Mesenchymal stem cell (in vitro differentiated cells and primary cell): ENCODE results near the gene PRKACA.
"Not testable (repeated sequence)": the region's sequence is repeated elsewhere in the genome, so short reads cannot be mapped to it uniquely, and the experiment has no call there.

Experiments used
- DNase-seq: peaks from one replicate; pipeline ENCODE4 v3.0.0-alpha.2; 2013
- H2AFZ ChIP-seq: one replicate; pipeline ENCODE4 v1.6.1; 2013; ENCODE audit warnings: low read depth, mild to moderate bottlenecking, control low read depth, inconsistent platforms, low read length, moderate library complexity
- H2AK5ac ChIP-seq: 2 replicates; pipeline ENCODE4 v1.6.1; 2013; ENCODE audit warnings: low read length, moderate library complexity, mild to moderate bottlenecking, inconsistent platforms; ENCODE audit not compliant: severe bottlenecking
- H2BK120ac ChIP-seq: one replicate; pipeline ENCODE4 v1.6.1; 2013; ENCODE audit warnings: low read depth, mild to moderate bottlenecking, inconsistent platforms, low read length, moderate library complexity
- H2BK12ac ChIP-seq, 2 experiments: one replicate each; pipeline ENCODE4 v1.6.1; 2013; ENCODE audit warnings: inconsistent platforms in 2 of 2, low read length in 2 of 2, mild to moderate bottlenecking in 2 of 2, moderate library complexity in 2 of 2, control low read depth in 1 of 2
- H2BK15ac ChIP-seq: one replicate; pipeline ENCODE4 v1.6.1; 2013; ENCODE audit warnings: mild to moderate bottlenecking, low read depth, inconsistent platforms; ENCODE audit not compliant: poor library complexity, severe bottlenecking
- H2BK5ac ChIP-seq: 2 replicates; pipeline ENCODE4 v1.6.1; 2013; ENCODE audit warnings: low read depth, mild to moderate bottlenecking, low read length, control low read depth, inconsistent platforms; ENCODE audit not compliant: poor library complexity, severe bottlenecking
- H3K14ac ChIP-seq, 2 experiments: one replicate each; pipeline ENCODE4 v1.6.1; 2013; ENCODE audit warnings: inconsistent platforms in 2 of 2, low read length in 2 of 2, control low read depth in 1 of 2, mild to moderate bottlenecking in 1 of 2, moderate library complexity in 1 of 2
- H3K18ac ChIP-seq, 2 experiments: one replicate each; pipeline ENCODE4 v1.6.1; 2013; ENCODE audit warnings: inconsistent platforms in 2 of 2, low read length in 2 of 2, control low read depth in 1 of 2, low read depth in 1 of 2, mild to moderate bottlenecking in 1 of 2
- H3K23ac ChIP-seq, 2 experiments: one replicate each; pipeline ENCODE4 v1.6.1; 2013; ENCODE audit warnings: inconsistent platforms in 2 of 2, low read length in 2 of 2, mild to moderate bottlenecking in 2 of 2, moderate library complexity in 2 of 2, control low read depth in 1 of 2
- H3K27ac ChIP-seq: 2 replicates; pipeline ENCODE4 v1.5.1; 2013; ENCODE audit warnings: mild to moderate bottlenecking, moderate library complexity, low read length, control low read depth, inconsistent platforms; ENCODE audit not compliant: poor library complexity, severe bottlenecking
- H3K27me3 ChIP-seq, 2 experiments: 2 replicates each; pipeline versions ENCODE4 v1.6.1 to v1.7.0; 2013; ENCODE audit warnings: low read length in 2 of 2, mild to moderate bottlenecking in 2 of 2, moderate library complexity in 2 of 2, control low read depth in 1 of 2, inconsistent platforms in 1 of 2; ENCODE audit not compliant: control insufficient read depth in 1 of 2, insufficient read depth in 1 of 2
- H3K36me3 ChIP-seq, 2 experiments: 2 replicates each; pipeline versions ENCODE4 v1.6.1 to v1.7.0; 2013; ENCODE audit warnings: low read length in 2 of 2, control low read depth in 1 of 2, inconsistent platforms in 1 of 2, low read depth in 1 of 2, mild to moderate bottlenecking in 1 of 2; ENCODE audit not compliant: insufficient read depth in 2 of 2, control insufficient read depth in 1 of 2
- H3K4ac ChIP-seq, 2 experiments: one replicate each; pipeline ENCODE4 v1.6.1; 2013; ENCODE audit warnings: inconsistent platforms in 2 of 2, low read length in 2 of 2, mild to moderate bottlenecking in 2 of 2, moderate library complexity in 2 of 2, control low read depth in 1 of 2, low read depth in 1 of 2
- H3K4me1 ChIP-seq: 2 replicates; pipeline ENCODE4 v1.6.1; 2013; ENCODE audit warnings: low read depth, low read length, control low read depth; ENCODE audit not compliant: control insufficient read depth, insufficient read depth
- H3K4me2 ChIP-seq: 2 replicates; pipeline ENCODE4 v1.6.1; 2013; ENCODE audit warnings: low read length, mild to moderate bottlenecking, inconsistent platforms; ENCODE audit not compliant: poor library complexity, severe bottlenecking
- H3K4me3 ChIP-seq, 2 experiments: 2 replicates each; pipeline versions ENCODE4 v1.5.1 to v1.7.0; 2013; ENCODE audit warnings: low read length in 2 of 2, mild to moderate bottlenecking in 2 of 2, control low read depth in 1 of 2, low read depth in 1 of 2; ENCODE audit not compliant: insufficient read depth in 1 of 2
- H3K79me1 ChIP-seq: replicated peaks from 2 replicates; pipeline ENCODE4 v1.6.1; 2013; ENCODE audit warnings: mild to moderate bottlenecking, control low read depth, low read length, inconsistent platforms; ENCODE audit not compliant: poor library complexity, severe bottlenecking
- H3K9ac ChIP-seq: 2 replicates; pipeline ENCODE4 v1.7.0; 2013; ENCODE audit warnings: mild to moderate bottlenecking, low read length, moderate library complexity
- H3K9me3 ChIP-seq: 2 replicates; pipeline ENCODE4 v1.7.0; 2013; ENCODE audit warnings: mild to moderate bottlenecking, low read length; ENCODE audit not compliant: control insufficient read depth
- H4K8ac ChIP-seq: one replicate; pipeline ENCODE4 v1.6.1; 2013; ENCODE audit warnings: inconsistent platforms, mild to moderate bottlenecking, low read length, moderate library complexity
- H4K91ac ChIP-seq: one replicate; pipeline ENCODE4 v1.6.1; 2013; ENCODE audit warnings: mild to moderate bottlenecking, low read length, inconsistent platforms
- whole genome bisulfite sequencing: methylation state at CpG from one replicate; pipeline ENCODE4 v1.1.7; 2013; ENCODE audit warnings: mixed read lengths; 5-methylcytosine and 5-hydroxymethylcytosine counted together

Gene PRKACA

GRCh38 chr19:14147797-14148605 is 30.4 kb upstream of the PRKACA start:
- Histone ChIP-seq H4K91ac (peak overlapping the region; percentile 6), H3K4me2 (peak overlapping the region; percentile 35), H3K14ac (peak overlapping the region in 1 of 2 experiments; percentile 96), H3K4me1 (peaks cover 9% of the 10 kb centered on the region), H4K8ac (peak overlapping the region; percentile 82), H2AK5ac (no peak overlapping the region), H3K79me1 (peaks cover 31% of the 10 kb centered on the region), H2AFZ (peak overlapping the region; percentile 58), H2BK5ac (no peak overlapping the region), H3K4me3 (no peak overlapping the region), H3K4ac (peak overlapping the region in 1 of 2 experiments; percentile 17), H3K36me3 (peaks cover 5 to 35% of the 10 kb centered on the region in 2 experiments), H3K23ac (no peak overlapping the region), H3K27me3 (no peaks in the 10 kb centered on the region), H3K9ac (peak overlapping the region; percentile 76), H2BK15ac (peak overlapping the region; percentile 68), H2BK12ac (peak overlapping the region in 1 of 2 experiments; percentile 83), H3K9me3 (no peaks in the 10 kb centered on the region), H3K27ac (no peak overlapping the region), H2BK120ac (no peak overlapping the region), H3K18ac (peak overlapping the region in 1 of 2 experiments; percentile 89)
- 58% methylated on average over 20 of the region's 20 CpGs for WGBS
- peak; percentile 63 for DNase-seq

GRCh38 chr19:14146789-14147216 is 29.2 kb upstream of the PRKACA start:
- Histone ChIP-seq H2BK120ac (no peak overlapping the region), H3K36me3 (peaks cover 0 to 25% of the 10 kb centered on the region in 2 experiments)

DNA sequence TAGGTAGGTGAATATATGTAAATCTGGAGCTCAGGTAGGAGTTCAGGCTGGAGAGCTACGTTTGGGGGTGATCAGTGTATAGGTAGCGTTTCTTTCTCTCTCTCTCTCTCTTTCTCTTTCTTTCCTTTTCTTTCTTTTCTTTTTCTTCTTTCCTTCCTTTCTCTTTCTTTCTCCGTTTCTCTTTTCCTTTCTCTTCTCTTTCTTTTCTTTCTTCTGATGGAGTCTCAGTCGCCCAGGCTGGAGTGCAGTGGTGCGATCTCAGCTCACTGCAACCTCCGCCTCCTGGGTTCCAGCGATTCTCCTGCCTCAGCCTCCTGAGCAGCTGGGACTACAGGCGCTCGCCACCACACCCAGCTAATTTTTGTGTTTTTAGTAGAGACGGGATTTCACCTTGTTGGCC is 28.6 kb upstream of the PRKACA start:
- not testable (repeated sequence) for H2AFZ ChIP-seq, H3K4me2 ChIP-seq, H3K9me3 ChIP-seq, H3K4me3 ChIP-seq, H3K23ac ChIP-seq, H3K4me1 ChIP-seq, H4K8ac ChIP-seq, H2BK5ac ChIP-seq, H4K91ac ChIP-seq, H2BK120ac ChIP-seq, H2BK15ac ChIP-seq, H3K27ac ChIP-seq, DNase-seq, H3K27me3 ChIP-seq, H3K14ac ChIP-seq, H2AK5ac ChIP-seq, H2BK12ac ChIP-seq, H3K18ac ChIP-seq, H3K4ac ChIP-seq
- 97% methylated on average over 10 of the region's 10 CpGs for WGBS
- peak overlapping the region; percentile 62 for H3K9ac ChIP-seq
- peaks cover 36% of the 10 kb centered on the region for H3K79me1 ChIP-seq
- peaks cover 0 to 18% of the 10 kb centered on the region in 2 experiments for H3K36me3 ChIP-seq

More at GRCh38 chr19:14146789-14147216, 29.2 kb upstream of the PRKACA start:
- H3K14ac ChIP-seq = no peak overlapping the region
- H3K18ac ChIP-seq = no peak overlapping the region
- no peak overlapping the region for H4K8ac ChIP-seq
- no peak overlapping the region for H3K23ac ChIP-seq
- no peak overlapping the region for H3K4me3 ChIP-seq
- peak overlapping the region in 1 of 2 experiments; percentile 24 for H3K4ac ChIP-seq
- H2BK15ac ChIP-seq = no peak overlapping the region
- H3K27me3 ChIP-seq = no peaks in the 10 kb centered on the region
- no peak overlapping the region for H2AK5ac ChIP-seq
- H3K9ac ChIP-seq = peak overlapping the region; percentile 62
- H3K79me1 ChIP-seq = peaks cover 36% of the 10 kb centered on the region
- H3K9me3 ChIP-seq = no peaks in the 10 kb centered on the region
- H2BK5ac ChIP-seq = no peak overlapping the region
- H3K4me1 ChIP-seq = peaks cover 9% of the 10 kb centered on the region
- H3K4me2 ChIP-seq = no peak overlapping the region
- DNase-seq = peak; percentile 65
- H4K91ac ChIP-seq = no peak overlapping the region
- WGBS = 62% methylated on average over 7 of the region's 7 CpGs
- no peak overlapping the region for H2BK12ac ChIP-seq
- H3K27ac ChIP-seq = no peak overlapping the region
- H2AFZ ChIP-seq = no peak overlapping the region

DNA sequence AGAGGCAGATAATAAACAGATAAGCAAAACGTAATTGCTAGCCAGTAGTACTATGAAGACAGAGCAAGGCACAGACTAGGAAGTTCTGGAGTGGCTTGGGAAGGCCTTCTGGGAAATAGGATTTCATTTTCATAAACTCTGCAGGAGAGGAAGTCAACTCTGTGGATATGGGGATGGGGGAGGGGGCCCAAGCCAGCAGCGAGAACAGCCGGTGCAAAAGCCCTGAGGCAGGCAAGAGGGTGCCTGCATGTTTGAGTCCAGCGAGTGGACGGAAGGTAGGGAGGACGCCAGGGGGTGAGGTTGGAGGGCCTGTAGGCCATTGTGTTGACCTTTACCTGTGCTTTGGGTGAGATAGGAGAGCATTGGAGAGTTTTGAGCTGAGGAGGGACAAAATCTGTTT is 27.8 kb upstream of the PRKACA start:
- H4K91ac ChIP-seq = peak overlapping the region; percentile 35
- H2AK5ac ChIP-seq = no peak overlapping the region
- no peaks in the 10 kb centered on the region for H3K9me3 ChIP-seq
- H4K8ac ChIP-seq = no peak overlapping the region
- no peak overlapping the region for H2BK120ac ChIP-seq
- peaks cover 9% of the 10 kb centered on the region for H3K4me1 ChIP-seq
- H3K23ac ChIP-seq = peak overlapping the region in 1 of 2 experiments; percentile 79
- H2BK5ac ChIP-seq = no peak overlapping the region
- peak overlapping the region in 1 of 2 experiments; percentile 35 for H3K18ac ChIP-seq
- H3K4ac ChIP-seq = no peak overlapping the region
- H2BK15ac ChIP-seq = no peak overlapping the region
- no peak overlapping the region for H3K27ac ChIP-seq
- no peak overlapping the region for H3K9ac ChIP-seq
- peaks cover 0 to 10% of the 10 kb centered on the region in 2 experiments for H3K36me3 ChIP-seq
- H2AFZ ChIP-seq = no peak overlapping the region
- peak overlapping the region in 1 of 2 experiments; percentile 7 for H2BK12ac ChIP-seq
- no peak for DNase-seq
- no peaks in the 10 kb centered on the region for H3K27me3 ChIP-seq
- no peak overlapping the region for H3K4me2 ChIP-seq
- H3K14ac ChIP-seq = no peak overlapping the region
- 90% methylated on average over 6 of the region's 6 CpGs for WGBS
- no peak overlapping the region for H3K4me3 ChIP-seq
- peaks cover 35% of the 10 kb centered on the region for H3K79me1 ChIP-seq
